Glutamatergic neuron (in vitro differentiated cells): ENCODE results near the gene IL16. TPM values are rescaled to one million over a fixed set of nuclear protein-coding genes. Genes with fewer than 3 reads are reported as not detected.
"Not testable (repeated sequence)": the region's sequence is repeated elsewhere in the genome, so short reads cannot be mapped to it uniquely, and the experiment has no call there.

Source experiments
- DNase-seq: peaks from one replicate; pipeline ENCODE4 v3.0.0; 2022
- H3K27ac Mint-ChIP-seq: one replicate; pipeline ENCODE4 v1.8.0; 2020; ENCODE audit warnings: mild to moderate bottlenecking, mixed read lengths, inconsistent platforms; ENCODE audit not compliant: unreplicated experiment
- H3K27me3 Mint-ChIP-seq: one replicate; pipeline ENCODE4 v1.8.0; 2020; ENCODE audit warnings: mild to moderate bottlenecking, moderate library complexity, mixed read lengths, inconsistent platforms; ENCODE audit not compliant: unreplicated experiment
- H3K36me3 Mint-ChIP-seq: one replicate; pipeline ENCODE4 v1.8.0; 2020; ENCODE audit warnings: mild to moderate bottlenecking, mixed read lengths, inconsistent platforms; ENCODE audit not compliant: unreplicated experiment
- H3K4me1 Mint-ChIP-seq: one replicate; pipeline ENCODE4 v1.8.0; 2020; ENCODE audit warnings: mild to moderate bottlenecking, low read depth, mixed read lengths, inconsistent platforms; ENCODE audit not compliant: unreplicated experiment
- H3K4me3 Mint-ChIP-seq: one replicate; pipeline ENCODE4 v1.8.0; 2020; ENCODE audit warnings: mild to moderate bottlenecking, mixed read lengths, inconsistent platforms; ENCODE audit not compliant: unreplicated experiment
- H3K9me3 Mint-ChIP-seq: one replicate; pipeline ENCODE4 v1.8.0; 2020; ENCODE audit warnings: mild to moderate bottlenecking, moderate library complexity, mixed read lengths, inconsistent platforms; ENCODE audit not compliant: unreplicated experiment
- total RNA-seq: library from RNA; stranded (reverse); fragmentation: NEBNext Ultra II Directional; extraction: Animal tissue kit (Norgen Biotek cat#: 25700); gene quantifications from one replicate; pipeline ENCODE4 v1.2.1, GENCODE V29; 2021; ENCODE audit not compliant: unreplicated experiment
- TF ChIP-seq, protein P1 (sequence below): fragments of 200-600 bp; sonication (generic); IDR thresholded peaks from one replicate; pipeline ENCODE4 v1.5.0; 2021; ENCODE audit not compliant: partially characterized antibody, unreplicated experiment

The IL16 gene
- total RNA-seq, 1 donor from 2014 or later: 0.27 TPM

DNA sequence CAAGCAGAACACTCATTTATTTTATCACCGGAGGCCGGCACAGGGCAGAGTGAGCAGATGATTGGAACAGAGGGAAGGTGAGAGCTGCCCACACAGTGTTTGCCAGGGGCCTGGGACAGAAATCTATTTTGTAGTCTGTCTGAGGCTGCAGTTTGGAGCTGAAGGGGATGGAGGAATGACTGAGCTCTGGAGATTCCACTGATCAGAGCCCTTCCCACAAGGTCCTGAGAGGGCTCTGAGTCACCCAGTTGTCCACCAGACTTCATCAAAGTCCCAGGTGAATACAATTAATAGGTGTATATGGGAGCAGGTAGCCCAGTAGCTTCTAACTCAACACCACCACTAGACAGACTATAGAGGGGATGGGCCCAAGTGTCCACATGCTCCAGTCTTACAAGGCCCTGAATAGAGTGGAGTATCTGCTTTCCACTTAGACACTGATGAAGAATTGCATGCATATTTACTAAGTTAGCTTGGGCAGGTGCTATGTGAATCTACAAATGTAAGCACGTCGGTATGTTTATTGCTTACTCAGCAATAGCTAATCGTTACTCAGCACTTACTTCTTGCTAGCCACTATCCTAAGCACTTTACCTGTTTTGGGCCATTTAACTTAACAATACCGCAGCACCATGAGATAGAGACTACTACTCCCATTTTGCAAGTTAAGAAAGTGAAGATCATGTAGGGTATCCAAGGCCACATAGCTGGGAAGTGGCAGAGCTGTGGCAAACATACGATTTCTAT lies 130.0 kb downstream of the IL16 start:
- H3K4me3 Mint-ChIP-seq: no peak overlapping the region
- TF ChIP-seq, protein P1, sequence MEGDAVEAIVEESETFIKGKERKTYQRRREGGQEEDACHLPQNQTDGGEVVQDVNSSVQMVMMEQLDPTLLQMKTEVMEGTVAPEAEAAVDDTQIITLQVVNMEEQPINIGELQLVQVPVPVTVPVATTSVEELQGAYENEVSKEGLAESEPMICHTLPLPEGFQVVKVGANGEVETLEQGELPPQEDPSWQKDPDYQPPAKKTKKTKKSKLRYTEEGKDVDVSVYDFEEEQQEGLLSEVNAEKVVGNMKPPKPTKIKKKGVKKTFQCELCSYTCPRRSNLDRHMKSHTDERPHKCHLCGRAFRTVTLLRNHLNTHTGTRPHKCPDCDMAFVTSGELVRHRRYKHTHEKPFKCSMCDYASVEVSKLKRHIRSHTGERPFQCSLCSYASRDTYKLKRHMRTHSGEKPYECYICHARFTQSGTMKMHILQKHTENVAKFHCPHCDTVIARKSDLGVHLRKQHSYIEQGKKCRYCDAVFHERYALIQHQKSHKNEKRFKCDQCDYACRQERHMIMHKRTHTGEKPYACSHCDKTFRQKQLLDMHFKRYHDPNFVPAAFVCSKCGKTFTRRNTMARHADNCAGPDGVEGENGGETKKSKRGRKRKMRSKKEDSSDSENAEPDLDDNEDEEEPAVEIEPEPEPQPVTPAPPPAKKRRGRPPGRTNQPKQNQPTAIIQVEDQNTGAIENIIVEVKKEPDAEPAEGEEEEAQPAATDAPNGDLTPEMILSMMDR: no peak
- H3K27ac Mint-ChIP-seq: no peak overlapping the region
- H3K36me3 Mint-ChIP-seq: no peaks in the 10 kb centered on the region
- peaks cover 6% of the 10 kb centered on the region for H3K27me3 Mint-ChIP-seq
- H3K9me3 Mint-ChIP-seq: no peaks in the 10 kb centered on the region
- no peaks in the 10 kb centered on the region for H3K4me1 Mint-ChIP-seq
- DNase-seq: no peak

DNA sequence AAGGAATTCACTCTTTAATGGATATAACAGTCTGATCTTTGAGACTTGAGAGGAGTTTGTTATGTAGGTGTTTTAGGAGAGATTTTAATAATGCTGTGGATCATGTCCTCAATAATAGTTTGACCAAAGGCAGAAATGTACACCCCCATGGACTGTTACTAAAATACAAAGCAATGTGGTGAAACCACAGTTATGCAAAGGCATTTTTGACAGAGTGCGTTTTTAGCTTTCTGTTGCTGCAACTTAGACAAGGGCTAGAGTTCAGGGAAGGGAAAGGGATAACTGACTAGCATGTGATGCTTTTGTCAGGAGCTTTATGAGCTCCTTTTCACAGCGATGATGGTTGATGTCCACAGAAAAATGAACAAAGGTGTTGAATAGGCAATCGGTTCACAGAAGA lies 130.8 kb downstream of the IL16 start:
- Mint-ChIP-seq H3K4me3 (no peak overlapping the region), H3K27me3 (peaks cover 7% of the 10 kb centered on the region), H3K4me1 (no peaks in the 10 kb centered on the region), H3K27ac (no peak overlapping the region), H3K9me3 (no peaks in the 10 kb centered on the region), H3K36me3 (no peaks in the 10 kb centered on the region)
- TF ChIP-seq, protein P1: no peak
- no peak for DNase-seq

DNA sequence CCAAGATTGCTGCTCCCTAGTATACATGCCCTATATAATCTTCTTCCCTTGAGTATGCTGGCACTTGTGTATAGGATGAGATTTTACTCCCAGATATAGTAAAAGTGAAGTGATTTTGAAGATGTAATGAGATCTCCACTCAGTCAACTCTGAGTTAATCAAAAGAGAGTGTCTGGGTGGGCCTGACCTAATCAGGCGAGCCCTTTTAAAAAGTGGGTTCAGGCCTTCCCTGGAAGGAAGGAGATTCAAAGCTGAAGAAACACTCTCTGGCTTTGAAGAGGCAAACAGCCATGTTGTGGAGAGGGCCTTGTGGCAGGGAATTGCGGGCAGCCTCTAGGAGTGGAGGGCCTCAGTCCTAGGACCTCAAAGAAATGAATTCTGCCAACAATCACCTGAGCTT lies 132.8 kb downstream of the IL16 start:
- Mint-ChIP-seq H3K4me3 (no peak overlapping the region), H3K27ac (no peak overlapping the region), H3K9me3 (no peaks in the 10 kb centered on the region), H3K27me3 (peaks cover 4% of the 10 kb centered on the region), H3K36me3 (no peaks in the 10 kb centered on the region), H3K4me1 (peaks cover 2% of the 10 kb centered on the region)
- TF ChIP-seq, protein P1: no peak
- no peak for DNase-seq

DNA sequence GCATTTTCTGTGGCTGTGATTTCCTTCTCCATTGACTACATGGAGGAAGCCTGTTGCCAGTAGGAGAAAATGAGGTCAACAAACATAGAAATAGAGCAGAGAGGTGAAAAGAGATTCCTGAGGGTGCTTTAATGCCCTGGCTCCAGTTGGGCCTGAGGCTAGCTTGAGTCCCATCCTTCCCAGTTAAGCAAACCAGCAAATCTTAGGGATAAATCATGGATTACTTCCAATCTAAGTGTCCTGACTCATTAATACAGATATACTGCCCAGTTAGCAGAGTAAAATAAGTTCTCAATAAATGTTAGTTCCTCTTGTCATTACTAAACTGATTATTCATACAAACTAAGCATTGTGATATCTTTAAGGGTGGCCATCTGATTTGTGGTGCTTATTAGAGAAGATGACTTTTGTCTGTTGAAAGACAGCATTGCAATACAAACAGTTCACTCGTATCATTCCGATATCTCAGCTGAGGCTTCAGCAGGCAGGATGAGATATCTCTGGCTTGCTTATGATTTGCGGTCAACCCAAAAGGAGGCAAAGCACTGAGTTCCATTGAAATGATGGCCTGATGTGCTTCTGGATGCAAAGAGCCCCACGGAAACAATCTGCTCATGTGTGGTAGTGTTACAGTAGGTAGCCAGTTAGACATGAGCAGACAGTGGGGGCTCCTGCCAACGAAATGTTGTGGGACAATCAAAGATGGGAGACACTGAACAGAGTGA lies 133.8 kb downstream of the IL16 start:
- Mint-ChIP-seq H3K4me1 (peaks cover 11% of the 10 kb centered on the region), H3K27me3 (peaks cover 2% of the 10 kb centered on the region), H3K9me3 (no peaks in the 10 kb centered on the region), H3K4me3 (no peak overlapping the region), H3K27ac (no peak overlapping the region), H3K36me3 (no peaks in the 10 kb centered on the region)
- TF ChIP-seq, protein P1: no peak
- DNase-seq: no peak

DNA sequence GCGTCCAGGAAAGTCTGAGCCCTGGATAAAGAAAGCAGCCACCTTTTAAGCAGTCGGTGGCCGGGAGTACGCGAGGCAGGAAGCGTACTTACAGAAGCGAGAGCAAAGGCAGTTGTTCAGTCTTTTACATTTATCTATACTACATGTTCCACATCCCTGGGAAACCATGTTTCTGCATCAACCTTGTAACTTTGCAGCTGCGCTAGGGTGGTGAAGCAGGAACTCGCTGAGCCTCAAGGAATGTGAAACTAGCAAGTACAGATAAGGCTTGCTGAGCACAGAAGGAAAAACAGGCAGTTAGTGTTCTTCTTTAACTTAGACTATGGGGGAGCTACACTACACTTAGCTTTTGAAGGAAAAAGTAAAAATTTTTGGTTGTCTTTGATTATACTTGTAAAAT lies 134.5 kb downstream of the IL16 start:
- not testable (repeated sequence) for H3K36me3 Mint-ChIP-seq, H3K27ac Mint-ChIP-seq, DNase-seq, H3K9me3 Mint-ChIP-seq, H3K4me3 Mint-ChIP-seq, H3K27me3 Mint-ChIP-seq
- peaks cover 14% of the 10 kb centered on the region for H3K4me1 Mint-ChIP-seq
